Measurements from ENCODE around the gene CST3.

GRCh38 chr20:23598481-23598880 is 39.3 kb downstream of the CST3 start:
- TF ChIP-seq FOXM1 (IDR thresholded peaks at IDR 0.05; ENCODE audit: borderline replicate concordance, low read depth), result no peak
- no peak for TF ChIP-seq REST (IDR thresholded peaks at IDR 0.05; ENCODE audit: low read depth)
- TF ChIP-seq MAX (IDR thresholded peaks at IDR 0.05), result no peak

All from Ishikawa (cell line).